G401 (cell line): ENCODE measurements around the gene KRTAP4-9. TPM values are rescaled to one million over a fixed set of nuclear protein-coding genes. Genes with fewer than 3 reads are reported as not detected.
"Not testable (repeated sequence)": the region's sequence is repeated elsewhere in the genome, so short reads cannot be mapped to it uniquely, and the experiment has no call there.

Experiments
- DNase-seq: peaks from one replicate; pipeline ENCODE4 v3.0.0-alpha.2; 2015; ENCODE audit warnings: low spot score
- in situ Hi-C: cut with HindIII; loops from 2 replicates; pipeline ENCODE4 v1.10.0; 2016; ENCODE audit warnings: low sequenced_read_pairs, mixed read lengths
- total RNA-seq: library from RNA; depleted of rRNA; stranded (reverse); fragments of >200 nt; shearing (Covaris generic); gene quantifications from 2 replicates; pipeline ENCODE4 v1.2.3, GENCODE V29; 2014

KRTAP4-9 gene
- total RNA-seq, 1 experiment from 2014 or later: not detected

DNA sequence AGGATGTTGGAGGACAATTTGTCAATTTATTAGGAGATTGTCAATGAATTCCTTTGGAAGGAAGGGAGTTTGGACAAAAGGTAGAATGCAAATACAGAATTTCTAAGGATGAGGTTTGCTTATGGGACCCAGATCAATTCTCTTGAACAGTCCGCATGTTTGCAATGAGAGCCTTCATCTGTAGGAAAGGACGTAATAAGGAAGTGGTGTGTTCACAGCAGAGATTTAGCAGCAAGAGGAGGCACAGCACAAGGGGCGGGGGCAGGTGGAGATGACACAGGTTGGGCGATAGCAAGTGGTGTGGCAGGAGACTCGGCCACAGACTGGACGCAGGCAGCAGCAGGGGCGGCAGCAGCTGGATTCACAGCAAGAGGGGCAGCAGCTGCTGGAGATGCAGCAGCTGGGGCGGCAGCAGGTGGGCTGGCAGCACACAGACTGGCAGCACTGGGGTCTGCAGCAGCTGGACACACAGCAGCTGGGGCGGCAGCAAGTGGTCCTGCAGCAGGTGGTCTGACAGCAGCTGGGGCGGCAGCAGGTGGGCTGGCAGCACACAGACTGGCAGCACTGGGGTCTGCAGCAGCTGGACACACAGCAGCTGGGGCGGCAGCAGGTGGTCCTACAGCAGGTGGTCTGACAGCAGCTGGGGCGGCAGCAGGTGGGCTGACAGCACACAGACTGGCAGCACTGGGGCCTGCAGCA is 18.3 kb downstream of the KRTAP4-9 start:
- DNase-seq, in situ Hi-C loops: not testable (repeated sequence)

DNA sequence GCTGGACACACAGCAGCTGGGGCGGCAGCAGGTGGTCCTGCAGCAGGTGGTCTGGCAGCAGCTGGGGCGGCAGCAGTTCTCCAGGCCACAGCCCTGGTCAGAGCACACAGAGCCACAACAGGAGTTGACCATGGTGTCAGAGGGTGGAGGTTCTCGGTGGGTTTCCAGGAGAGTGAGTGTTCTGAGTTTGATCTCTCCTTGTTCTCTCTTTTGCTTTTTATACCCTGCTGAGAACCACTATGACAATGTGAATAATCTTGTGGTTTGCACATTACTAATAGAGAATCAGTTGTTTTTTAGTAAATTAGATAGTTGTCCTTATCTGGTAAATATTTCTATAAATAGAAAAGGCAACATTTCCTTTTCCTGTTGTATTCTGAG is 18.8 kb downstream of the KRTAP4-9 start, which contains the start of gene KRTAP4-12:
KRTAP4-12 (minus strand) TSS at position 192 of the 381 bp plus-strand sequence; CDS start at position 132, 60 bp downstream.
- DNase-seq: not testable (repeated sequence)

DNA sequence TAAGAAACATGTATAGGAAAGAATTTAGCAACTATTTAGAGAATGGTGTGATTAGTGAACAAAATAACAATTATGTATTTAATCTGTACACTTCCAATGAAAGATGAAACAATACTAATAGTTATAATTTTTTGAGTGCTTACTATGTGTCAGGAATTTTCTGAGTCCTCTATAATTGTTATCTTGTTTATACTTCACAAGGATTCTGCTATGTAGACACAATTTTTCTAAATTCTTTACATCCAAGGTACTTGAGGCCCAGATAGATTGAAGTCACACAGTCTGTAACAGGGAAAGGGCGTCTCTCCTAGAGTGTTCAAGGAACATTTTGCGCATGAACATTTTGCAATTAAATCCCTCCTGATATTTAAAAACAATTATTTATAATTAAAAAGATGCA is 19.9 kb downstream of the KRTAP4-9 start:
- no peak for DNase-seq
- in situ Hi-C loops: no loop called here

More for the DNA sequence above, 18.8 kb downstream of the KRTAP4-9 start, which contains the start of gene KRTAP4-12:
- in situ Hi-C loops: not testable (repeated sequence)

DNA sequence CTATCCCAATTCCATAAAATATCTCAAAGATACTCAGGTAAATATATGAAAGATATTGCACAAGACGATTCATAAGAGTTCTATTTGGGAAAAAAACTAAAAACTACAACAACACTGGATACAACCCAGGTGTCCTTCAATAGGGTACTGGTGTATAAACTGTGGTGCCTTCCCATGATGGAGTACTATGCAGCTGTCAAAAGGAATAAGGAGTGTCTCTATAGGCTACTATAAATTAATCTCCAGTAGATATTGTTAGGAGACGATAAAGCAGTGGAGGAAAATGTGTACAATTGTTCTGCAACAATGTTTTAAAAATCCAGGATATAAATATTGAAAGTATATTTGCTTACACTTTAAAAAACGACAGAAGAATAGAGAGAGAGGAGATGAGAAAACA is 21.2 kb downstream of the KRTAP4-9 start:
- DNase-seq: no peak
- in situ Hi-C loops: no loop called here

DNA sequence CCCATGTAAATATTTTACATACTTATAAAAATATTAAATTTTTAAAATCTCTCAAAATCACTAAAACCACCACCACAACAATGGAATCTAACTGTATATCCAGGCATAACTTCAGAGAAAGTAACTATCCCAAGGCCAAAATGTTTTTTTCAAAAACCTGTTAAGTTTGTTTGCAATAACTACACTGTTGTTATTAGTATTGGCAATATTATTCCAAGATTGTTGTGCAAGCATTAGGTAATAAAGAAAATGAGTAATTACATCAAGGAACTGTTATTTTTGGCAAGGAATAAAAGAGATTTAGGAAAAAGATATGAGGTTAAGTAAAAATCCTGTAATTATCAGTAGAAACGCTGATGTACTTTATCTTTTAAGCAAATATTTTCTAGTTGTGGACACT is 22.2 kb downstream of the KRTAP4-9 start:
- DNase-seq: no peak
- in situ Hi-C loops: no loop called here

DNA sequence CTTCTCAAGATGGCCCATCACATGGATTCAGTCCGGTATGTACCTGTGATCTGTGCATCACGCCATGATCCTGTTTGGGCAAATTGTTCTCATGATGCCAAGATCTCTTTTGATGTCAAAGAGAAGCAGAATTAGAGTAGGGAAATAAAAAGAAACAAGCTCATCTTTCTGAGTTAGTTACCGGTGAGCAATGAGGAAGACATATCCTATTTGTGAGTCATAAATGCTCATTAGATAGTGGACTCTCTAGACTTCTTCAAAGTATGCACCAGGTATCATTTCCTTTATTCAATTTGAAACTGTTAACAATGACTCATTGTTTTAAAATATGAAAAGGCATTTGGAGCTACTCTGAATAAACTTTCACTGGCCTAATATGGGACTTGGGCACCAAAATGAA is 26.8 kb downstream of the KRTAP4-9 start:
- DNase-seq: no peak
- in situ Hi-C loops: no loop called here

DNA sequence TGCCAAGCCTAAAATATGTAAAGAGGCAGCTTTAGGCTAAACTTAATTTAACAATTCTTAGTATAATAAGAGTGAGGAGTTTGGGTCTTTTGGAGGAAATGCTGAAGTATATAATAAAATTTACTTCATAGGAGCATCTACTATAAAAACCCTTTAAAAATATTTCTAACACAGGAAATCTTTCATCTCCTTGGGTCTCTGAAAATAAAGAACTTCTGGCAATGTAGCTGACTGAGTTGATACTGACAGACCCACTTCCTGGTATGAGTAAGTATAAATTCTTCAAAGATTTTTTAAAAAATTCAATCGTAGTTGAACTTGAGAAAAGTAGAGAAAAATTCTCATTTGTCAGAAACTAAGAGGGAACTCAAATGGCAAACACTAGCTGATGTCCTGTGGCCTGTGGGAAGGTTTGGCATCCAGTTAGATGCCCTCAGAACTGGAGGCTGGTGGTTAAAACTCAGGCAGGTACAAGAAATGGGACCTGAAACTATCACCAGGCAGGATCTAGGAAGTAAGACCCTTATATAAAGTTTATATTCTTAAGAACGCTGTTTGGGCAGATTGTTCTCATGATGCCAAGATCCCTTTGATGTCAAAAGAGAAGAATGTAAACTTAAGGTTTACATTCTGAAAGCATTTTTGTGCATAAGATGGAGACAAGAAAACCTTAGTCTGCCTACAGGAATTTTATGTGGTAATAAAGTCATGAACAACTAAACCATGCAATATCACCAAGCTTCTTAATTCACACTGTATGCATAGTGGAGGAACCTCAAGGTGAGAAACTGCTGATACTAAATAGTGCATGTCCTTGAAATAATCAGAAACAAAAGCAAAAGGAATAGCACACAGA is 28.9 kb downstream of the KRTAP4-9 start:
- in situ Hi-C loops: no loop called here

DNA sequence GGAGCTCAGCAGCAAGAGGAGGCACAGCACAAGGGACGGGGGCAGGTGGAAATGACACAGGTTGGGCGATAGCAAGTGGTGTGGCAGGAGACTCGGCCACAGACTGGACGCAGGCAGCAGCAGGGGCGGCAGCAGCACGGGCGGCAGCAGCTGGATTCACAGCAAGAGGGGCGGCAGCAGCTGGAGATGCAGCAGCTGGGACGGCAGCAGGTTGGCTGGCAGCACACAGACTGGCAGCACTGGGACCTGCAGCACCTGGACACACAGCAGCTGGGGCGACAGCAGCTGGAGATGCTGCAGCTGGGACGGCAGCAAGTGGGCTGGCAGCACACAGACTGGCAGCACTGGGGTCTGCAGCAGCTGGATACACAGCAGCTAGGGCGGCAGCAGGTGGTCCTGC is 34.7 kb downstream of the KRTAP4-9 start:
- DNase-seq, in situ Hi-C loops: not testable (repeated sequence)

More for the DNA sequence above, 28.9 kb downstream of the KRTAP4-9 start:
- no peak for DNase-seq

DNA sequence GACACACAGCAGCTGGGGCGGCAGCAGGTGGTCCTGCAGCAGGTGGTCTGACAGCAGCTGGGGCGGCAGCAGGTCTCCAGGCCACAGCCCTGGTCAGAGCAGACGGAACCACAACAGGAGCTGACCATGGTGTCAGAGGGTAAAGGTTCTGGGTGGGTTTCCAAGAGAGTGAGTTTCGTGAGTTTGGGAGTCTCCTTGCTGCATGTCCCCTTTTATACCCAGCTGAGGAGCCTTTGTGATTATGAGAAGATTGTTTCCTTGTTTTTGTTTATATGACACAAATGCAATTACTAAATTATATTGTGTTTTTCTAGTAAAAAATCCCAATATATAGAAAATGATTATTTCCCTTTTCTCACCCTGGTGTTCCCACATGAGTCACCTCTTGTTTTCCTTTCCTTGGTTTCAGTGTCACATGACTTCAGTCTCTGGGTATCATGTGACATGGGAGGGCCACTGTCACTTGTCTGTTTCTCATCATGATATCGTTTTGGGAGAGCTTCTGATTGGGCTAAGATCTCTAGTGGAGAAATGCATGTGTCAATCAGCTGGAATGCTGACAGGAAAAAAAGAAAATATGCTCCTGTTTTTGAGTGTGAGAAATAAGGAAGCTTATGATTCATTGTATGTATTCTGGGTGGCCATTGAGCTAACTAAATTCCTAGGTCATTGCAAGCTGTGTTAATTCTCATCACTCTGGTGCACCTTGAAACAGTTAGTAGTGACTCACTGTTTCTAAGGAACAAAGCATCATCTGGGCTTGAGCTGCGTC is 35.4 kb downstream of the KRTAP4-9 start, which contains the start of gene KRTAP4-6:
KRTAP4-6 (minus strand) TSS at position 185 of the 772 bp plus-strand sequence; CDS start at position 128, 57 bp downstream.
- DNase-seq: no peak
- in situ Hi-C loops: no loop called here

DNA sequence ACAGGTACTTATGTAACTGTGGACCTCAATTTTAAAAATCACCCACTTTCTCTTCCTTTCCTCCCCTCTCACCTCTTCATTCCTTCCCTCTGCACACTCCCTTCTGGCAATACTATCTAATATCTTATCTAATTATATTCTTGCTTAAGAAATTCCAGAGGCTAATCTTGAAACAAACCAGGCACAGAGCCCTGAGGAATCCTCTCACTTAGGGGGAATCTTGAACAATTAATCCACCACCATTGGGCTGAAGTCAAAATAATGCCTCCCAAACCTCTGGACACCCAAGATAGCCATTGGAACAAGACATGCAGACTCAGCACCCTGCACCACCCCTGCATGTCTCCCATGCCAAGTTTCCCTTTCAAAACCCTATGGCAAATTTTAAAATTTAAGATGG is 36.2 kb downstream of the KRTAP4-9 start:
- in situ Hi-C loops: no loop called here

DNA sequence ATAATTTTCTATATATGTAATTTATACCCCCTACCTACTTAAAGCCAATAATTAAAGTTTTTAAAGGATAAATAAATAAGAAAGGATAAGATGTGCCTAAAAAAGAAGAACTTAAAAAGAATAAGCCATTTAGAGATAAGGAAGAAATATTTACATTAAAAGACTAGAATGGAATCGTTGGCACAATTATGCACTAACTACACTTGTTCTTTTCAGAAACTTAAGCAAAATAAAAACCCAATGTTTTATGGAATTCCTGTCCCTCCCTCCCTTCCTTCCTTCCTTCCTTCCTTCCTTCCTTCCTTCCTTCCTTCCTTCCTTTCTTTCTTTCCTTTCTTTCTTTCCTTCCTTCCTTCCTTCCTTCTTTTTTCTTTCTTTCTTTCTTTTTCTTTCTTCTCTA is 39.7 kb downstream of the KRTAP4-9 start:
- DNase-seq: no peak
- in situ Hi-C loops: no loop called here

More for the DNA sequence above, 36.2 kb downstream of the KRTAP4-9 start:
- DNase-seq: no peak

DNA sequence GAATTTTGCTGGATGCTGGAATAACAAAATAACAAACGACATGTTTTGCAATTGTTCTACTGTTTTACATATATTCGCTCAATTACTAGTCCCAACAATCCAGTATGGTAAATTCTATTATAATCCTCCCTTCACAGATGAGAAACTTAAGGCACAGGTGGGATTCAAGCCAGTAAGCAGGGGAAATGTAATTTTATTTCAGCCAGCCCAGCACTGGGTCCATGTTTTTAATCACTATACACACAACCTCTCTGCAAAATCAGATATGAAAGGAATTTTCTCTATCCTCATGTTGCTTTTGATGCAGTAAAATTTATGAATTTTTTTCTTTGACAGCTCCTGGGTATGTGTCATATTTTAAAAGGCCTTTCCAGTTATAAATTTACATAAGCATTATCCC is 40.1 kb downstream of the KRTAP4-9 start:
- DNase-seq: no peak
- in situ Hi-C loops: no loop called here

DNA sequence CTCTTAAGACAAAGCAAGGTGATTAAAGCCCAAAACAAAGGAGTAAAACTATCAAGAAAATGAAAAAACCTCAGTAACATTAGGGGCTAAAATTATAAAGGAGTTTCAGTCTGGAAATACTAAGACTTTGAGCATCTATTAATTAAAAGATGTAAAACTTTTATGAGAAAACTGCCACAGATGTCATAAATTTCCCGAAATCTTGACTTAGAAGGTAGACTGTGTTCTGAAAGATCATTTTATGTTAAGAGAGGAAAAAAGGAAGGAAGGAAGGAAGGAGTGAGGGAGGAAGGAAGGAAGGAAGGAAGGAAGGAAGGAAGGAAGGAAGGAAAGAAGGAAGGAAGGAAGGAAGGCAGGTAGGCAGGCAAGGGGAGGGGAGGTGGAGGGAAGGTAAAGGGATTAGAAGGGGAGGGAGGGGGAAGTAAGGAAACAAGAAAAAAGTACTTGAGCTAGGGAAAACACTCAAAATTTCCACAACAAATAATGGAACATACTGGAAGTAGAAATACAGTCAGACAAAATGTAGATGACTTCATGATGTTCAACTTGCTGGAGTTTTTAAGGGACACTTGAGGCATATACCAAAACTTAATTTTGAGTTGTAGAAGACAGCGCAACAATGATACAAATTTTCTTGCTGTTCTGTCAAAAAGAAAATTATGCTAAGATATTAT is 42.5 kb downstream of the KRTAP4-9 start:
- no peak for DNase-seq
- in situ Hi-C loops: no loop called here

DNA sequence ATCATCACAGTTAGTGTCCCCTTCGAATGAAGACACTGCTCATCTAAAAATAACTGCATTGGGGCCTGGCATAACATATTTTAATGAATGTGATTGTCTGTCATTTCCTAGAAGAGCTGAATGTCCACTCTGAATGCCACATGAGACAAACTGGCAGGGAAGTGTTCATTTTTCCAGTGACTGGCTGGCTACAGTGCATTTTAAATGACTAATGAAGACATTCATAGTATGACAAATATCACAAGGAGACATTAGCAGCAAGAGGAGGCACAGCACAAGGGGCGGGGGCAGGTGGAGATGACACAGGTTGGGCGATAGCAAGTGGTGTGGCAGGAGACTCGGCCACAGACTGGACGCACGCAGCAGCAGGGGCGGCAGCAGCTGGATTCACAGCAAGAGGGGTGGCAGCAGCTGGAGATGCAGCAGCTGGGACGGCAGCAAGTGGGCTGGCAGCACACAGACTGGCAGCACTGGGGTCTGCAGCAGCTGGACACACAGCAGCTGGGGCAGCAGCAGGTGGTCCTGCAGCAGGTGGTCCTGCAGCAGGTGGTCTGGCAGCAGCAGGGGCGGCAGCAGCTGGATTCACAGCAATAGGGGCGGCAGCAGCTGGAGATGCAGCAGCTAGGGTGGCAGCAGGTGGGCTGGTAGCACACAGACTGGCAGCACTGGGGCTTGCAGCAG is 43.9 kb downstream of the KRTAP4-9 start:
- DNase-seq, in situ Hi-C loops: not testable (repeated sequence)

DNA sequence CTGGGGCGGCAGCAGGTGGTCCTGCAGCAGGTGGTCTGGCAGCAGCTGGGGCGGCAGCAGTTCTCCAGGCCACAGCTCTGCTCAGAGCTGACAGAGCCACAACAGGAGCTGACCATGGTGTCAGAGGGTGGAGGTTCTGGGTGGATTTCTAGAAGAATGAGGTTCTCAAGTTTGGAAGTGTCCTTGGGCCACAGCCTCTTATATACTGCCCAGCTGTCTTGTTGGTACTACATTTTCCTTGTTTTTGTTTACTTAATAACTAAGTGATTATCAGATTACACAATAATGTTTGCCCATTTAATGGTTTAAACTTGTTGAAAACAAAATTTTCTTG is 44.4 kb downstream of the KRTAP4-9 start, which contains the start of gene KRTAP4-5:
KRTAP4-5 (minus strand) TSS at position 174 of the 334 bp plus-strand sequence; CDS start at position 116, 58 bp downstream.
- no peak for DNase-seq
- in situ Hi-C loops: no loop called here

DNA sequence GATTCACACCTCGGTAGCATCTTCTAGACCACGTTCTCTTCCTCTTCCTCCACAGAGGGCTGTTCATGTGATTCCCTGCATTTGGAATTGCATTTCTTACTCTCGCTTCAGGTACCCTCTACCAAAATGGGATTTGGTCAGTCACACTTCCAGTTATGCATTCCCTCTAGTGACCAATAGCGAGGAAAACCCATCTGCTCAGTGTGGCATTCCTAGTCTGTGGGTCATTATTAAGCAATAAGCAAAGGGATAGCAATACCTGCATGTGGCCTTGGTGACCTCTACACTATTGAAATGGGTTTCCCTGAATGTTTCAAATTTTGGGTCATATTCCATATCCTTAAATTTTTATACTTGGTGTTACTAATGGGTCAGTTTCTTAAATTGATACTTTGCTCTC is 44.8 kb downstream of the KRTAP4-9 start:
- in situ Hi-C loops: no loop called here
- no peak for DNase-seq

DNA sequence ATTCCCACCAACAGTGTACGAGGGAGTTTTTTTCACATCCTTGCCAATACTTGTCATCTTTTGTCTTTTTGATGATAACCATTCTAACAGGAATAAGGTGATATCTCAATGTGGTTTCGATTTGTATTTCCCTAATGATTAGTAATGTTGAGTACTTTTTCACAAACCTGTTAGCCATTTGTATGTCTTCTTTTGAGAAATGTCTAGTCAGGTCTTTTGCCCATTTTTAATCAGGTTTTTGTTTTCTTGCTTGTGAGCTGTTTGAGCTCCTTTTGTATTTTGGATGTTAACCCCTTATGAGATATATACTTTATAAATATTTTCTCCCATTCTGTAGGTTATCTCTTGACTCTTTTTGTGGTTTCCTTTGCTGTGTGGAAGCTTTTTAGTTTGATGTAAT is 46.3 kb downstream of the KRTAP4-9 start:
- in situ Hi-C loops: no loop called here
- no peak for DNase-seq

DNA sequence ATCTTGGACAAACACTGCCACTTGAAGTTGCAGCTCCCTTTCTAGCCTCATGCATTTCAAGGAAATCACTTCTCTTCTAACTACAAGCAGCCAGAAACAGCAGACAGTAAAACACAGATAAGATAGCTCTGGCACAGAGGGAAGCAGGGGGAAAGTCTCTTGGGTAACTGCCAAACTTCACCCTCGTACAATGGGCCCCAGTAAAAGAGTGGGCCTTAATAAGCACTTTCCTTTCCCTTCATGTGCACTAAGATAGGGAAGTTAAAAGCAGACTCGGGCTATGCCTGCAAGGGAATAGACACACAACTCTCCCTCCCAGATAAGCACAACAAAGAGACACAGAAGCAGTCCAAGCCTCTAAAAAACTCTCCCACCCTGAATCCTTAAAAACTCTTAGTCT is 48.7 kb downstream of the KRTAP4-9 start:
- DNase-seq: no peak
- in situ Hi-C loops: no loop called here
